Endodermal cell (in vitro differentiated cells): ENCODE measurements around the gene MTA1. TPM values are rescaled to one million over a fixed set of nuclear protein-coding genes. Genes with fewer than 3 reads are reported as not detected.

Source experiments
- DNase-seq: peaks from one replicate; pipeline ENCODE4 v3.0.0-alpha.2; 2017
- H3K27ac ChIP-seq: 2 replicates; pipeline ENCODE4 v1.5.1; 2013; ENCODE audit warnings: mild to moderate bottlenecking, low read depth, low read length, moderate library complexity
- H3K27me3 ChIP-seq: 2 replicates; pipeline ENCODE4 v1.6.1; 2013; ENCODE audit warnings: mild to moderate bottlenecking, low read length, moderate library complexity; ENCODE audit not compliant: insufficient read depth, control insufficient read depth, poor library complexity, severe bottlenecking
- H3K36me3 ChIP-seq: 2 replicates; pipeline ENCODE4 v1.7.0; 2013; ENCODE audit warnings: mild to moderate bottlenecking, low read length, moderate library complexity; ENCODE audit not compliant: control insufficient read depth, insufficient read depth
- H3K4me1 ChIP-seq: one replicate; pipeline ENCODE4 v1.7.0; 2013; ENCODE audit warnings: low read length; ENCODE audit not compliant: control insufficient read depth, insufficient read depth
- H3K4me3 ChIP-seq: 2 replicates; pipeline ENCODE4 v1.5.1; 2013; ENCODE audit warnings: mild to moderate bottlenecking, low read length, moderate library complexity
- H3K9ac ChIP-seq: 2 replicates; pipeline ENCODE4 v1.6.1; 2013; ENCODE audit warnings: mild to moderate bottlenecking, low read length, moderate library complexity; ENCODE audit not compliant: poor library complexity, severe bottlenecking; ENCODE audit errors: extremely low read depth
- H3K9me3 ChIP-seq: 2 replicates; pipeline ENCODE4 v1.6.1; 2013; ENCODE audit warnings: mild to moderate bottlenecking, low read length, moderate library complexity; ENCODE audit not compliant: control insufficient read depth
- H3K27ac Mint-ChIP-seq: 2 replicates; pipeline ENCODE4 v1.8.0; 2020; ENCODE audit warnings: mixed read lengths
- H3K27me3 Mint-ChIP-seq: 2 replicates; pipeline ENCODE4 v1.8.0; 2021; ENCODE audit warnings: mild to moderate bottlenecking, mixed read lengths; ENCODE audit not compliant: insufficient read depth
- H3K36me3 Mint-ChIP-seq: 2 replicates; pipeline ENCODE4 v1.8.0; 2020; ENCODE audit warnings: low read depth, mixed read lengths
- H3K4me1 Mint-ChIP-seq: 2 replicates; pipeline ENCODE4 v1.8.0; 2020; ENCODE audit warnings: mixed read lengths
- H3K4me3 Mint-ChIP-seq: 2 replicates; pipeline ENCODE4 v1.8.0; 2020; ENCODE audit warnings: mild to moderate bottlenecking, moderate library complexity, mixed read lengths
- H3K9me3 Mint-ChIP-seq: 2 replicates; pipeline ENCODE4 v1.8.0; 2020; ENCODE audit warnings: mild to moderate bottlenecking, mixed read lengths
- CTCF ChIP-seq: fragments of 200-600 bp; sonication (generic); conservative IDR thresholded peaks from 2 replicates; pipeline ENCODE4 v1.5.0; 2021; ENCODE audit warnings: antibody characterized with exemption, mild to moderate bottlenecking
- WGBS, 2 experiments: methylation state at CpG; one replicate each; pipeline versions ENCODE4 v1.1.5 to v1.1.7; 2013; ENCODE audit warnings: missing lambda C conversion rate in 2 of 2, mixed read lengths in 1 of 2; ENCODE audit not compliant: insufficient coverage in 1 of 2, insufficient read length in 1 of 2; 5-methylcytosine and 5-hydroxymethylcytosine counted together
- total RNA-seq, 2 donors: library from RNA; stranded (reverse); fragmentation: NEBNext Ultra II Directional in 1 of 2; extraction: Animal tissue kit (Norgen Biotek cat#: 25700) in 1 of 2; gene quantifications; 2 replicates in 1 of 2; 3 replicates in 1 of 2; pipeline ENCODE4 v1.2.1, GENCODE V29; 2021

MTA1 gene
- total RNA-seq, 2 donors from 2014 or later = 245 to 246 TPM

GRCh38 chr14:105392131-105393090 lies 27.2 kb upstream of the MTA1 start:
- H3K9me3 Mint-ChIP-seq = no peaks in the 10 kb centered on the region
- no peak for DNase-seq
- no peak overlapping the region for H3K9ac ChIP-seq
- no peaks in the 10 kb centered on the region for H3K36me3 ChIP-seq
- peaks cover 2% of the 10 kb centered on the region for H3K27me3 Mint-ChIP-seq
- WGBS, 2 experiments = 95 to 97% methylated on average over 27 to 40 of the region's 40 CpGs
- no peak for TF ChIP-seq CTCF
- H3K4me1 ChIP-seq = no peaks in the 10 kb centered on the region
- H3K27ac Mint-ChIP-seq = no peak overlapping the region
- no peaks in the 10 kb centered on the region for H3K9me3 ChIP-seq
- peaks cover 13% of the 10 kb centered on the region for H3K36me3 Mint-ChIP-seq
- H3K27ac ChIP-seq = no peak overlapping the region
- no peaks in the 10 kb centered on the region for H3K4me1 Mint-ChIP-seq
- no peak overlapping the region for H3K4me3 ChIP-seq
- no peaks in the 10 kb centered on the region for H3K27me3 ChIP-seq
- no peak overlapping the region for H3K4me3 Mint-ChIP-seq

DNA sequence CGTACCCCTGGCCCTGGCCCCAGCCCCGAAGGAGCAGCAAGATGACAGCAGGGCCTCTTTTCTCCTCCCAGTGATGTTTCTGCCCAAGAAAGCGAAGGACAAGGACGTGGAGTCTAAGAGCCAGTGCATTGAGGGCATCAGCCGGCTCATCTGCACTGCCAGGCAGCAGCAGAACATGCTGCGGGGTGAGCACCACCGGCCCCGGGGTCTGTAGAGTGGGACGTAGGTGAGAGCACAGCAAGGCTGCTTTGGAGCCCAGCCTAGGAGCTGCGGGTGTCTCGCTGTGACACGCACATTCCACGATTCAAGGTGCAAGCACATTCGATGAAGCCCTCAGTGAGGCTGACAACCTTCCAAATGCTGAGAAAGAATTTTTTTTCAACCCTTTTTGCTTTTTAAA lies 26.5 kb upstream of the MTA1 start:
- Histone ChIP-seq H3K36me3 (no peaks in the 10 kb centered on the region), H3K4me3 (no peak overlapping the region), H3K9ac (no peak overlapping the region), H3K9me3 (no peaks in the 10 kb centered on the region), H3K4me1 (no peaks in the 10 kb centered on the region), H3K27me3 (no peaks in the 10 kb centered on the region), H3K27ac (no peak overlapping the region)
- H3K4me3 Mint-ChIP-seq = no peak overlapping the region
- no peaks in the 10 kb centered on the region for H3K4me1 Mint-ChIP-seq
- H3K27me3 Mint-ChIP-seq = peaks cover 6% of the 10 kb centered on the region
- 94 to 95% methylated on average over 11 to 14 of the region's 14 CpGs for WGBS, 2 experiments
- no peak overlapping the region for H3K27ac Mint-ChIP-seq
- peaks cover 13% of the 10 kb centered on the region for H3K36me3 Mint-ChIP-seq
- TF ChIP-seq CTCF = no peak
- no peak for DNase-seq
- H3K9me3 Mint-ChIP-seq = peaks cover 2% of the 10 kb centered on the region

DNA sequence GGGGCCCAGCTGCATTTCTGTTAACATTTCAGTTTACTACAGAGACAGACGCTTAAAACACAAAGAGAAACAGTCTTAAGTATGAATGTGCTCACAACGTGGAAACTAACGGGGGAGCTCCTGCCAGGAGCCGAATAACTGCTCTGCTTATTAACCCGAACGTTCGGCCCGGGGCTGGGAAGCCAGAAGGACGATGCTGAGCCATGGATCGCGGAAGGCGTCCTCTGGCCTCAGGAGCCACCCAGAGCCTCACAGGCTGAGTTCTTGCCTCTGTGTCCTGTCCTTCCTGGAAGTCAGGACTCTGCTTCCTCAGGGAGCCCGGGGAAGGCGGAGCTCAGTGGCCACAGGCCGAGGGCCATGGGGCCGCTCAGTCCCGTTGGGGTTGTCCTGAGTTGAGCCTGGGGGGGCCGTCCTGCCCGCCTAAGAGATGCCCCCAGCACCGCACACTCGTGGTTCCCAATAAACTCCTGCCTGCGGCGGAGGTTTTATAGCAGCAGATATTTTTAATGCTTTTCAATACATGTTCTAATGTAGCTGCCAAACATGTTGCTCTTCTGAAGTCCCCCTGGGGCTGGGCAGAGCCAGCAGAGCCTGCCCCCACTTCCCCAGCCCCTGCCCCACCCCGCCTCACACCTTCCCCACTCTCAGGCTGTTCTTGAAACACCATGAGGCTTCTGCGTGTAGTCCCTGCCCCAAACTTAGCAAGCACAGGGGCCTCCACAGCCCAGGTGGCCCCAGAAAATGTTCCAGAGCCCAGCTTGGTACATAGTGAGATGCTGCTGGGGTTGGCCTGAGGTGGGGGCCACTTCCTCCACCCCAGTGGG lies 24.7 kb upstream of the MTA1 start:
- Mint-ChIP-seq H3K36me3 (peaks cover 26% of the 10 kb centered on the region), H3K27me3 (peaks cover 6% of the 10 kb centered on the region), H3K4me3 (no peak overlapping the region), H3K4me1 (no peaks in the 10 kb centered on the region), H3K27ac (no peak overlapping the region), H3K9me3 (peaks cover 15% of the 10 kb centered on the region)
- no peak for DNase-seq
- Histone ChIP-seq H3K4me1 (no peaks in the 10 kb centered on the region), H3K4me3 (no peak overlapping the region), H3K9ac (no peak overlapping the region), H3K27me3 (no peaks in the 10 kb centered on the region), H3K9me3 (peaks cover 10% of the 10 kb centered on the region), H3K36me3 (peaks cover 10% of the 10 kb centered on the region), H3K27ac (no peak overlapping the region)
- 91 to 94% methylated on average over 17 to 25 of the region's 25 CpGs for WGBS, 2 experiments
- no peak for TF ChIP-seq CTCF
